Keratinocyte (primary cell): ENCODE data around the gene CELF6.

Experiments
- CTCF ChIP-seq, 3 experiments: IDR thresholded peaks in 1 of 3; conservative IDR thresholded peaks in 1 of 3; optimal IDR thresholded peaks in 1 of 3; 2 replicates in 2 of 3; 3 replicates in 1 of 3; pipeline versions ENCODE3 to v1.5.1; 2011; ENCODE audit warnings: low read length in 3 of 3, mild to moderate bottlenecking in 3 of 3, moderate library complexity in 2 of 3, control low read depth in 1 of 3, inconsistent platforms in 1 of 3; ENCODE audit not compliant: insufficient read depth in 2 of 3; ENCODE audit errors: extremely low read depth in 1 of 3
- EZH2 ChIP-seq: IDR thresholded peaks from one replicate; pipeline ENCODE4 v1.6.1; 2012; ENCODE audit warnings: inconsistent platforms, mild to moderate bottlenecking, low read length, moderate library complexity

- TF ChIP-seq CTCF (optimal IDR thresholded peaks at IDR 0.05 in 1 of 3, IDR thresholded peaks at IDR 0.05 in 1 of 3, conservative IDR thresholded peaks at IDR 0.05 in 1 of 3; ENCODE audit: extremely low read depth in 1 of 3, insufficient read depth in 2 of 3, low read length in 3 of 3) (no peak), EZH2 (no peak)
Observed at GRCh38 chr15:72338617-72339321, 18.8 kb upstream of the CELF6 start.
